HG02759 (cell line): ENCODE data around the gene CSTF1.
A peak's percentile ranks its signal among the peaks of the same experiment; 100 is the strongest.

ENCODE experiments used
- ATAC-seq: cut with Tn5 transposase; IDR thresholded peaks from one replicate; pipeline ENCODE4 v1.9.1; 2021; ENCODE audit warnings: mild to moderate bottlenecking, moderate library complexity; ENCODE audit not compliant: unreplicated experiment

CSTF1 gene

DNA sequence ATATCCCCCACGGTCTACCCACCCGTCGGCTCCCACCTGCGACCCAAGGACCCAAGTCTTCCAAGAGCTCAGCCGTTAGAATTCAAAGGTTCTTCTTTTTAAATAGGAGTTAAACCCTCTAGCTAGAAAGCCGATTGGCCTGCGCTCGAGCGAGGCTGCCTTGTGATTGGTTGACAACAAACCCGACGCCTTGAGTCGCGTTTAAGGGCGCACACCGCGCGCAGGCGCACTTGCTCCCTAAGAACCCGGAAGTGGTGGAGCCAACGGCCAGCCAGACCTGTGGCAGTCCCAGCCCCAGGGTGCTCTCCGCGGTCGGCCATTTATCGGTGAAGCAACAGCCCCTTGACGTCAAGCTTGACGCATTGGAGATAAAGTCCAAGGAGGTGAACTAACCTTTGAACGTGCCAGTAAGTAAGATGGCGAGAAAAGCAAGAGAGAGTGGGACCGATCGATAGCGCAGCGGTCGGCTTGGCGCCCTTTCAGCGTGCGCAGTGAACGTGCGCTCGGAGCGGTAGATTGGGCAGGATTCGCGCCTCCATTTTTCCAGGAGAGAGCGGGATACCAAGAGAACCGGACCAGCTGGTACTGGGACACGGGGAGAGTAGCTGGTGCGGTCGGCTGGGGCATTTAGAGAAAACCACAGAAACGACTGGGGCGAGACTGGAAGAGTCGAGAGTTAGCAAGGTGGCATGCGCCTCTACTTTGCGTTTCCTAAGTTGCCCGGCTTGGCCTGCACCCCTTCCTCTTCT lies at the start of gene CSTF1, which contains the start of gene AURKA:
Gene CSTF1 (plus strand): TSS at position 514 of the 749 bp plus-strand sequence. CDS start 2,908 bp downstream, outside the sequence.
Gene AURKA (minus strand): TSS at position 84 of the 749 bp plus-strand sequence. CDS start 4,018 bp downstream, outside the sequence.
- ATAC-seq = peak; percentile 93

DNA sequence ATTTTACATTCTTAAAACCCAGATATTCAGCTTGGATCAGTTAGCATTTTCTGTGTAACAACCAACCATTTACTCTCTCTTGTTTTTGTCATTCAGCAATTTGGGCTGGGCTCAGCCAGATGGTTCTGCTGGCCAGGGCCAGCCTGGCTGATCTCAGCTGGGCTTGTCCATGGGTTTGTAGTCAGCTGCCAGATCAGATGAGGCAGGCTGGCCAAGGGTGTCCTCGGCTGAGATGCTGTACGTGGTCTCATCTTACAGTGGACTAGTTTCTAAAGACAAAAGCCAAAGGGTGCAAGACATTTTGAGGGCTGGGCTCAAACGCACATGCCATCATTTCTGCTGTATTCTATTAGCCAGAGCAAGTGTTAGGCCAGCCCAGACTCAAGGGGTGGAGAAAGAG lies 49.7 kb upstream of the CSTF1 start:
- ATAC-seq = no peak

GRCh38 chr20:56343861-56344381 lies 48.5 kb upstream of the CSTF1 start:
- peak; percentile 89 for ATAC-seq

DNA sequence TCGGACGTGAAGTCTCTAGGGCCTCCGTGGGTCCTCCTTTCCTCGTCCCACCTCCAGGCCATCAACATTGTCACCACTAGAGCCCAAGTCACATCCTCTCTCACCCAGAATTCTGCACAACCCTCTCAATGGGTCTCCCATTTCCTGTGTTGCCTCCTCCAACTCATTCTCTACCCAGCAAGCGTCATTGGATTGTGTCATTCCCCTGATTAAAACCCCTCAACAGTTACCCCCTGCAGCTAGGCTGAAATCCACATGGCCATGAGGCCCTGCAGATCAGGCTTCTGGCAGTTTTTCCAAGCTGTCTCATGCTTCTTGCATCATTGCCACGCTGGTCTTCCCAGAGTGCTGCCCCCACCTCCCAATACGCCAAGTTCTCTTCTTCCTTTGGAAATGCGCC lies 46.5 kb upstream of the CSTF1 start:
- no peak for ATAC-seq

DNA sequence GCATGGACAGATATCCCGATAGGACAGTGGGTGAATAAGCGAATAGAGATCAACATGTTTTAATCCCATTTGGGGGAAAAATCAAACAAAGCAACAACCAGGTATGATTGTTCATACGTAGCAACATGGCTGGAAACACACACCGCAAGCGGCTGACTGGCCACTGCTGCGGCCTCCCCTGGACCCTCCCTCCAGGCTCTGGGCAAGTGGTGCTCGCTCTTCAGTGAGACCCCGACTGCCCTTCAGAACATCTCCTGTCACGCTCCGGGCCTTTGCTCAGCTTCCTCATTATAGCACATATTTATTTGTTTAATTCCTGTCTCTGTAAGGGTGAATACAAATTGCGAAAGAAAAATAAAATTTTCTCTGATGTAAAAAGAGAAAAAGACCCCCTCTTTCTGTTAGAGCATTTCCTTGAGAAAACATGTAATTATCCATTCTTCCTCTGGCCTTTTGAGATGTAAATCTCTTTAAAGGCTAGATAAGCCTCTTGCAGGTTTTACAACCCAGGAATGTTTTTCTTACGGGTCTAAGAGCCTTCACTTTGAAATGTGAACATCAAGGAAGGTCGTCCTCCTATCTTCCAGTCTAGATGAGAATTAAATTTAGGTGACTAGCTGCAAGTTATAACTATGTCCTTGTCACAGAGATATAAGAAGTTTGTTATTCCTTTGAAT lies 44.7 kb upstream of the CSTF1 start:
- no peak for ATAC-seq

GRCh38 chr20:56348305-56348693 lies 44.1 kb upstream of the CSTF1 start:
- ATAC-seq = no peak

GRCh38 chr20:56348746-56349145 lies 43.7 kb upstream of the CSTF1 start:
- ATAC-seq = no peak

- no peak for ATAC-seq
These were observed 41.6 kb upstream of the CSTF1 start for GRCh38 chr20:56350842-56351241.

GRCh38 chr20:56352345-56353055 lies 39.9 kb upstream of the CSTF1 start:
- ATAC-seq = no peak

- no peak for ATAC-seq
These were observed 39.1 kb upstream of the CSTF1 start for GRCh38 chr20:56353356-56353755.

- ATAC-seq = no peak
These were observed 34.4 kb upstream of the CSTF1 start for GRCh38 chr20:56358070-56358469.

DNA sequence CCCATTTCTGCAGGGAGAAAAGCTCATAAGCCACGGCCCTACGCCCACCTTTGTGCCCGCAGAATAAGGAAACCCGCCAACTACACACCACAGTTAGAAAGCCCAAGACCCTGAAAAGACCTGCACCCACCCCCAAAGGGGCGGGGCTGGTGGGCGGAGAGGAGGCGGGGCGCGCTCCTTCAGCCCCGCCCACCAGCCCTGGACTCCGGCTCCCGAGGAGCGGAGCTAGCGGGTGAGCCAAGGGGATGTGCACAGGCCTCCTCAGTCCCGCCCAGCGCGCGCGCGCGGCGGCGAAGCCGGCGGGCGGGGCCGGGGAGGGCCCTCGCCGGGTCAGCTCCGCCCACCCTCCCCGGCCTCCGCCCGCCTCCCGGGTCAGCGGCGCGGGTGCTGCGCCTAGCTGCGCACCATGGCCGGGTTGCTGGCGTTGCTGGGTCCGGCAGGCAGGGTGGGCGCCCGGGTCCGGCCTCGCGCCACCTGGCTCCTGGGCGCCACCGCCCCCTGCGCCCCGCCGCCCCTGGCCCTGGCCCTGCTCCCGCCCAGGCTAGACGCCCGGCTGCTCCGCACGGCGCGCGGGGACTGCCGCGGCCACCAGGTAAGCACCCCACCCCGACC lies 33.7 kb upstream of the CSTF1 start, which contains the start of gene FAM210B:
Gene FAM210B (plus strand): TSS at position 375 of the 612 bp plus-strand sequence. CDS start 32 bp downstream, at position 407.
- ATAC-seq = peak; percentile 98

- peak; percentile 29 for ATAC-seq
These were observed 33.0 kb upstream of the CSTF1 start for GRCh38 chr20:56359212-56360132.

DNA sequence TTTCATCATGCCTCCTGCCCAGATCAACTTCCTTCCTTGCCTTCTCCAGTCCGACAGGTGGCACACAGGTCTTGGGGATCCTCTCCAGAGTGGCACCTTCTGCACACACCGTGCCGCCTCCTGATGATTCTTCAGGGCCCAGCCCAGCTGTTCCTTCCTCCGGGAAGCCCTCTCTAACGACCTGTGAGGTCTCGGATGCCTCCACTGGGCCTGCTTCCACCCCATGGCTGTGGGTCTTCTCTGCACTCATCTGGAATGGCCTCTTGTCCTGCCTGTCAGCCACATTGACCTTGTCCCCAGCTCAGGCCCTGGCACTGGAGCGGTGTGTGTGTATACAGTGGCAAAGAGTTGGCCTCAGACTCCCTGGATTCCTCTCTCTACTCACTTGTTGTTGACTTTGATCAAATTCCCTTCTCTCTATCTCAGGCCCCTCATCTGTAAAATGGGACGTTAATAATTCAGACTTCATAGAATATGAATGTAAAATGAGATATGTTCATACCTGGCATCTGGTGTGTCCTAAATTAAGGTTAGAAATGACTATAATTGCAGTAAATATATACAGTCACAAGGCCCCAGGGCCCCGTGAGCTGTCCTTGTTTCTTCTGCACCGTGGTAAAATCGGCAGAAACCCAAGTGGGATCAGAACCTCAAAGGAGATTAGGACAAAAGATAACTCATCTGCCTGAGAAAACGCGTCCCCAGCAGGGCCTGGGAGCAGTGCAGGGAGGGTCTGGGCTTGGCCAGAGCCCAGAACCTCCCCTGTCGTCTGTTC lies 32.1 kb upstream of the CSTF1 start:
- no peak for ATAC-seq

- ATAC-seq = no peak
These were observed 31.6 kb upstream of the CSTF1 start for GRCh38 chr20:56360908-56361205.

DNA sequence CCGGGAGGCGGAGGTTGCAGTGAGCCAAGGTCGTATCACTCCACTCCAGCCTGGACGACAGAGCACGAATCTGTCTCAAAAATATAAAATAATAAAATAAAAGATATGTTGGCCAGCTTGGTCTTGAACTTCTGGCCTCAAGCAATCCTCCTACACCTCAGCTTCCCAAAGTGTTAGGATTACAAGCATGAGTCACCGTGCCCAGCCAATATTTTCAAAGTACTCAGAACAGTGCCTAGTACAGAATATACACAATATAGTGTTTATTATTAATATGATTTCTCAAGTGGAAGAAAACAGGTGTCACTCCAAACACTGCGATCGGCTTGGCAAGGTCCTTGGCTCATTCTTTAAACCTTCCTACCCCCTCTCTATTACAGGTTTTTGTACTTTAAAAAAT lies 30.5 kb upstream of the CSTF1 start:
- ATAC-seq = no peak

DNA sequence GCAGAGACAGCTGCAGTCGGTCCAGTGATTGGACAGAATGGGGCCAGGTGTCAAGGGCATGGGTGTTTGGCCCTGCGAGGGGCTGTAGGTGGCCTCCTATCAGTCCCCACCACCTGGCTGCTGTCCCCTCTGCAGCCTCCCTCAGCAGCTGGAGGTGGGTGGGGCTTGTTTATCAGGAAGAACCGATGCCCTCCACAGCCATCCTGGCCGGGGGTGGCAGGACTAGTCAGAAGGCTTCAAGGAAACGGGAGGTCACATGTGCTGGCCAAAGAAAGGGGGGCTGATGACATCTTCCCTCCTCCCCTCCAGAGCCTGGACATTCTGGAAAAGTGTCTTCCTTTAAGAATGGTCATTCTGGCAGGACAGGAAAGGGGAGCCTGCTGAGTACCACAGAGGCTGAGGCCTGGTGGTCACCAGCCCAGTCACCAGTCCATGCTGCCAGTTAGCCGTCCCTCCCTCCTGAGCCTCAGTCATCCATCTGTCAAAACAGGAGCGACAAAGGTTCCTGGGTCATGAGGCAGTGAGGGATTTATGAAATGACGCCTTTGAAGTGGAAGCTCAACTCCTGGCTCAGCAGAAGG lies 29.5 kb upstream of the CSTF1 start:
- ATAC-seq = no peak

- ATAC-seq = no peak
These were observed 29.0 kb upstream of the CSTF1 start for GRCh38 chr20:56363491-56363890.
